Testis (tissue), 3 donors: ENCODE results near the gene CDKN2AIP. TPM values are rescaled to one million over a fixed set of nuclear protein-coding genes. Genes with fewer than 3 reads are reported as not detected.

Experiments
- DNase-seq: peaks from one replicate; pipeline ENCODE4 v3.0.0-alpha.2; 2019
- H3K27ac ChIP-seq, 2 donors: fragments of 200-600 bp; sonication (generic); one replicate each; pipeline ENCODE4 v1.5.1; 2019
- H3K27me3 ChIP-seq: fragments of 200-600 bp; sonication (generic); one replicate; pipeline ENCODE4 v1.5.1; 2019
- H3K36me3 ChIP-seq: fragments of 200-600 bp; sonication (generic); one replicate; pipeline ENCODE4 v1.5.1; 2017; ENCODE audit warnings: low read depth; ENCODE audit errors: missing control alignments
- H3K4me1 ChIP-seq: fragments of 200-600 bp; sonication (generic); one replicate; pipeline ENCODE4 v1.5.1; 2019
- H3K4me3 ChIP-seq, 2 donors: fragments of 200-600 bp; sonication (generic); one replicate each; pipeline ENCODE4 v1.5.1; 2017 to 2019
- H3K9me3 ChIP-seq: fragments of 200-600 bp; sonication (generic); one replicate; pipeline ENCODE4 v1.5.1; 2017
- POLR2A ChIP-seq: fragments of 450-650 bp; IDR thresholded peaks from one replicate; pipeline ENCODE4 v1.6.1; 2017; ENCODE audit warnings: antibody characterized with exemption, mild to moderate bottlenecking, moderate library complexity
- WGBS, 2 donors: methylation state at CpG; one replicate each; pipeline ENCODE4 v1.1.5; 2018; 5-methylcytosine and 5-hydroxymethylcytosine counted together
- intact Hi-C: fragments of 100-400 bp; cut with DNase I; formaldehyde crosslinking; loops from one replicate; pipeline ENCODE4 v1.15.1; 2023; ENCODE audit warnings: low total_unique reads
- polyA plus RNA-seq: library from polyadenylated mRNA; stranded (reverse); fragments of 350-450 nt; fragmentation: Illumina TruSeq; extraction: RNeasy Lipid Tissue Mini Kit (QIAGEN cat#74804); gene quantifications from one replicate; pipeline ENCODE4 v1.2.3, GENCODE V29; 2014; ENCODE audit warnings: low read depth, low replicate concordance; ENCODE audit not compliant: insufficient read depth
- total RNA-seq, 2 donors: library from RNA; depleted of rRNA; stranded (reverse); fragments of >200 nt; gene quantifications; one replicate each; pipeline ENCODE4 v1.2.3, GENCODE V29; 2016
- TF ChIP-seq, protein P1 (sequence below), 3 experiments: fragments of 450-650 bp in 2 of 3; fragments of 200-600 bp in 1 of 3; sonication (generic) in 1 of 3; IDR thresholded peaks; one replicate each; pipeline ENCODE4 v1.5.1; 2016 to 2019; ENCODE audit warnings: antibody characterized with exemption in 3 of 3, mild to moderate bottlenecking in 2 of 3, moderate library complexity in 1 of 3

CDKN2AIP gene
- total and polyA plus RNA-seq, 3 donors from 2014 or later, result 32.7 to 38.7 (median 37.4) TPM

DNA sequence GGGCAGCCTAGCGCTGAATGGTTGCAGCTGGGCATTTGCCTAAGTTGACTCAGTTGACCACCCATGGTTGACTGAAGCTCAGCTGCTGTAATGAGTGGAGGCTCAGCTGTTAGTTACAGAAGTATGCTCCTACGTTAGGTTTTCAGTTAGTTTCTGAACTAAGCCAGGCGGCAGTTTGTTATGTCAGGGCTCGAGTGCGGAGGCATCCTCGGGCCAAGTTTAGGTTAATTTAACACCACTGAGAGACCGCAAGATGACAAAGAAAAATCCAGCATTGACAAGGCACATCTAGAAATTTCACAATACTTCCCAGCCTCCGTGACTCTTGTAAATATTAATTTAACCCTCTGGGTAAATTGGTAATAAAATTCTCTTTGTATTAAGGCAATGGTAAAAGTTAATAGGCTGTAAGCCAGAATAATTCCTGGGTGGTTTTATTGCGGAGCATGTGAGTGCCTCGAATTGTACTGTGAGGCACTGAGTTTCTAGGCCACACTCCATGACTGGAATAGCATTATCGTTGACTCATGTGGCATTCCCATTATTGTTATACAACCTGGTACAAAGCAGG is 33.1 kb upstream of the CDKN2AIP start:
- Histone ChIP-seq H3K4me3 (no peak overlapping the region), H3K4me1 (no peaks in the 10 kb centered on the region), H3K27ac (no peak overlapping the region), H3K27me3 (no peaks in the 10 kb centered on the region), H3K36me3 (no peaks in the 10 kb centered on the region), H3K9me3 (no peaks in the 10 kb centered on the region)
- no peak for DNase-seq
- intact Hi-C loops, result no loop called here
- TF ChIP-seq, protein P1, sequence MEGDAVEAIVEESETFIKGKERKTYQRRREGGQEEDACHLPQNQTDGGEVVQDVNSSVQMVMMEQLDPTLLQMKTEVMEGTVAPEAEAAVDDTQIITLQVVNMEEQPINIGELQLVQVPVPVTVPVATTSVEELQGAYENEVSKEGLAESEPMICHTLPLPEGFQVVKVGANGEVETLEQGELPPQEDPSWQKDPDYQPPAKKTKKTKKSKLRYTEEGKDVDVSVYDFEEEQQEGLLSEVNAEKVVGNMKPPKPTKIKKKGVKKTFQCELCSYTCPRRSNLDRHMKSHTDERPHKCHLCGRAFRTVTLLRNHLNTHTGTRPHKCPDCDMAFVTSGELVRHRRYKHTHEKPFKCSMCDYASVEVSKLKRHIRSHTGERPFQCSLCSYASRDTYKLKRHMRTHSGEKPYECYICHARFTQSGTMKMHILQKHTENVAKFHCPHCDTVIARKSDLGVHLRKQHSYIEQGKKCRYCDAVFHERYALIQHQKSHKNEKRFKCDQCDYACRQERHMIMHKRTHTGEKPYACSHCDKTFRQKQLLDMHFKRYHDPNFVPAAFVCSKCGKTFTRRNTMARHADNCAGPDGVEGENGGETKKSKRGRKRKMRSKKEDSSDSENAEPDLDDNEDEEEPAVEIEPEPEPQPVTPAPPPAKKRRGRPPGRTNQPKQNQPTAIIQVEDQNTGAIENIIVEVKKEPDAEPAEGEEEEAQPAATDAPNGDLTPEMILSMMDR (IDR thresholded peaks at IDR 0.05), result no peak
- no peak for TF ChIP-seq POLR2A
- WGBS, 2 donors, result 90 to 91% methylated on average over 11 of the region's 11 CpGs

DNA sequence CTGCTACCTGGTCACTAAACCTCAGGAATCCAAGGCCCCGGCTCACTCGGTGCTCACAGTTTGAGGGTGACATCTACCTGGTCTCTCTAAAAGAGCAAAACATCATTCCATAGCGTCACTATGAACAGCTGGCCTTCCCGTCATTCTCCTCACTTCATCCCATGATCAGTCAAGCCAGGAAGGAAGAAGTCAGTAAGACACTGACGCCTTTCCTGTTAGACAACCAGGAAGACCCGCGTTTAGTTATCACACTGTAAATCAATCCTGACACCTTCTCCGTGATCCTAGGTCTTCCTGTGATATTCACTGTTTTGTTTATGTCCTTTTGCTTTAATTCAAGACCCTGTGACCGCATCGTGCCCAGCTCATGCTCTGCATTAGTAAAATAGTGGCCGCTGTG is 31.6 kb upstream of the CDKN2AIP start:
- H3K36me3 ChIP-seq, result no peaks in the 10 kb centered on the region
- WGBS, 2 donors, result 83% methylated on average over 11 of the region's 11 CpGs
- no peaks in the 10 kb centered on the region for H3K27me3 ChIP-seq
- intact Hi-C loops, result no loop called here
- no peak for DNase-seq
- no peak overlapping the region for H3K27ac ChIP-seq
- H3K4me3 ChIP-seq, result no peak overlapping the region
- H3K4me1 ChIP-seq, result no peaks in the 10 kb centered on the region
- no peaks in the 10 kb centered on the region for H3K9me3 ChIP-seq
- TF ChIP-seq POLR2A, result no peak
- TF ChIP-seq, protein P1 (IDR thresholded peaks at IDR 0.05), result no peak

DNA sequence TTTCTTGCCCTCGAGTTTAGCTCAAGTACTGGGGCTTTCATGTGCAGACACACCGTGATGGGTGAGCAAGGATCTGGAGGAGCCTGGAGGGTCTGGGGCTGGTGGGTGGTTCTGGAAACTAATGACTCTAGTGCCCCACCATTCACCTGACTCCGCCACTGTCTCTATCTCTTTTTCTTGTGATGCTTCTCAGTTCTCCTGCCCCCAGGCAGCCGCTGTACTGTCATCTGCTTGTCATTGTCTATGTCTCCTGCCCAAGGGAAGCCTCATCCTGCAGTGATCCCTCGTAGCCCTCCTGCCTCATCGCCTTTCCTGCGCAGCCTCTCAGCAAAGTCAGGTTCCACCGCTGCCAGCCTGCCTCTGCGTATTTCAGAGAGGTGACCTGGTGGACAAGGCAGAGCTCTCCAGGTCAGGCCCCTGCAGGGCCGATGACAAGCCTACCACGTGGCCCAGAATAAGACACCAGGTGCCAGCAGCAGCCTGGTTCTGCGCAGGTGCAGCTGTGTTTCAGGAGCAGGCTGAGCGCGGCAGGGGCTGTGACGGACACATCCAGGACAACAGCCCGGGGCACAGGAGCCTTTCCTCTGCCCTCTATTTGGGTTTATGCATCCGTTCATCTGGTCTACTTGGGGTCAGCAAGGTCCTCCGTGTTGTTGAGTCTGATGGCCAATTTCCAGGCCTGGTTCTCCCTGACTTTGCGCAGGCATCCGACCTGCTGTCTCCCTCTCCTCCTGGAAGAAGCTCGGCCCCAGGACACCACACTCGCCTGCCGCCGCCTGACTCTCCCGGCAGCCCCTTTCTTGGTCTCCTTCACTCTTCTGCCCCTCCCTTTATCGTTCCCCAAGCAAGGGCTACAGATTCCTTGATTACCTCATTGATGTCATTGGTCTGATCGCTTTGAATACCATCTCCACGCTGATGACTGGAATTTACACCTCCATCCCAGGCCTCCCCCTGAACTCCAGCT is 30.9 kb upstream of the CDKN2AIP start:
- no peak for DNase-seq
- 92% methylated on average over 20 to 28 of the region's 28 CpGs for WGBS, 2 donors
- no peaks in the 10 kb centered on the region for H3K36me3 ChIP-seq
- H3K4me1 ChIP-seq, result no peaks in the 10 kb centered on the region
- H3K27ac ChIP-seq, result no peak overlapping the region
- H3K9me3 ChIP-seq, result no peaks in the 10 kb centered on the region
- TF ChIP-seq, protein P1 (IDR thresholded peaks at IDR 0.05), result no peak
- no peak for TF ChIP-seq POLR2A
- no peaks in the 10 kb centered on the region for H3K27me3 ChIP-seq
- intact Hi-C loops, result no loop called here
- H3K4me3 ChIP-seq, result no peak overlapping the region

DNA sequence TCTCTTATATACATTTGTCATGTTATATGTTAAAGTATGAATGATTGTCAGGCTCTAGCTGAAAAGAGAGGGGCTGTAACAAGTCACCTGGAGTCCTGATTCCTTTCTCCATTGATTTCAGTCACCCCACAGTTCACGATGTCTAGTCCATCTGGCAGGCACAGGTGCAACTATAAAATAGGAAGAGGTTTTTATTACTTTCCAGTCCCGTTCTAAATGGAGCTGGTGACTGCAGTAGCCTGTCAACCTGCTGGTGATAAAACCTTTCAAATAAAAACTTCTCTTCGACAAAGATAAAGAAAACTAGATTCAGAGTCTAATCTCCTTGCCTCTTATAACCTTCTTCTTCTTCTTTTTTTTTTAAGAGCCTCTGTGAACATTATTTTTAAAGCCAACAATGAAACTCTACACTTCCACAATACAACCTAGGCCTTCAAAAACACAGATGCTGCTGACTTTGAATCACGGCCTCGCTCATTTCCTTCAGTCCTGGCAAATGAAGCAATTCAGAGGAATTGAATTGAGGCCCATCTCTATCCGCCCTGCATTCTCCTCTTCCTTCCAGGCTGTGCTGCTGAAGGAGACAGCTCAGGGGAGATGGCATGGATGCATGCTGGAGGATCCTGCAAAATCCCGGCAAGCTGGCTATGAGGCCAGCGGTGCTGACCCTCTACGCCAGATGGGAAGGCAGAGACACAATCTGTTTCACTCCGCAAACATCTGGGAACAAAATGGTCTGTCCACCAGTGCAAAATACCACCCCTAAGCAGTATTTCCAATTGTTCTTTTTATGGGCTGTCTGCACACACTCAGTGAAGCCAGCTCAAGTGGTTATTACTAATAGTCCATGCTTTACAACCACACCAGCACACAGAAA is 27.3 kb upstream of the CDKN2AIP start:
- TF ChIP-seq, protein P1 (IDR thresholded peaks at IDR 0.05), result no peak
- TF ChIP-seq POLR2A, result no peak
- no peaks in the 10 kb centered on the region for H3K9me3 ChIP-seq
- intact Hi-C loops, result no loop called here
- no peaks in the 10 kb centered on the region for H3K27me3 ChIP-seq
- 74 to 75% methylated on average over 10 of the region's 10 CpGs for WGBS, 2 donors
- no peaks in the 10 kb centered on the region for H3K36me3 ChIP-seq
- no peak overlapping the region for H3K4me3 ChIP-seq
- no peak overlapping the region for H3K27ac ChIP-seq
- H3K4me1 ChIP-seq, result no peaks in the 10 kb centered on the region
- no peak for DNase-seq
